HG02981 (cell line): ENCODE data around the gene ZFP69.
A peak's percentile ranks its signal among the peaks of the same experiment; 100 is the strongest.
"Not testable (repeated sequence)": the region's sequence is repeated elsewhere in the genome, so short reads cannot be mapped to it uniquely, and the experiment has no call there.

ENCODE experiments used
- ATAC-seq: cut with Tn5 transposase; IDR thresholded peaks from one replicate; pipeline ENCODE4 v1.9.1; 2021; ENCODE audit warnings: mild to moderate bottlenecking, moderate library complexity; ENCODE audit not compliant: unreplicated experiment

Gene ZFP69

GRCh38 chr1:40476924-40477677 lies at the start of gene ZFP69:
Gene ZFP69 (plus strand): TSS chr1:40477290. CDS start chr1:40479362, 2,072 bp downstream.
- peak; percentile 71 for ATAC-seq

- no peak for ATAC-seq
These were observed 45.7 kb upstream of the ZFP69 start for GRCh38 chr1:40431385-40431784.

- no peak for ATAC-seq
These were observed 44.3 kb upstream of the ZFP69 start for GRCh38 chr1:40432644-40433390.

DNA sequence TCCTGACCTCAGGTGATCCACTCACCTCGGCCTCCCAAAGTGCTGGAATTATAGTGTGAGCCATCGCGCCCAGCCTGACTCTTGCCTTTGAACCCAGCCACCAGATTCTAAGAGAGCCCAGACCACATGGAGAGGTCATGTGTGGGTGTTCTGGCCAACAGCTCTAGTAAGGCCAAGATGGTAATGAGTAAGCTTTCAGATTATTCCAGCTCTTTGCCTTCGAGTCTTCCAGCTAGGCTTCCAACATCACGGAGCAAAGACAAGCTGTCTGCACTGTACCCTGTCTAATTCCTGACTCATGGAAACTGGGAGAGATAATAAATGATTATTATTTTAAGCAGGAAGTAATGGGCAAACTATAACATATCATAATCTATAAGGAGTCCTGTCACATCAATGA lies 41.6 kb upstream of the ZFP69 start:
- no peak for ATAC-seq

- ATAC-seq = no peak
These were observed 41.2 kb upstream of the ZFP69 start for GRCh38 chr1:40435876-40436275.

DNA sequence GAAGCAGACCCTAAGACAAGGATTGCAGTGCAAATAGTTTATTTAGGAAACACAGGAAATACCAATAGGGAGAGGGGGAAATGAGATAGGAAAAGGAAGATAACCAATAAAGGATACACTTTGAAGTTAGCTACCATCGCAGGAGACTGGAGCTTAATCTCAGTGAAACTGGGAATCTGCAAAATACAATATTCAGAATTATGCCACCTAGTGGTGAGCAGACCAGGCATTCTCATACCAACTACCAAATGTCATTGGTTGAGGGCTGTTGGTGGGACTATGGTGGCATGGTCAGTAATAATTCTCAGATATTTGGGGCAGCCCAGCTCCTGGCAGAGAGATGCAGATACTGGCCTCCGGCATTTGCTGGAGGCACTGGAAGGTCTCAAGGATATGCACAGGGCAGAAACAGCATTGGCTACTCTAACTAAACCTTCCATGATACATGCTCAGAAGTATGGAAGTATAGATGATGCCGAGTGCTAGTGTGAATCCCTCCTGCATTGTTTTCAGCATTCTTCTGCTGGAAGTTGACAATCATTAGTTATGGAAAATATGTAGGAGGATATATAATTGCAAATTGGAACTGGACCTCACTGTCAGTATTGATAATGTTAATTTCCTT lies 38.6 kb upstream of the ZFP69 start:
- no peak for ATAC-seq

GRCh38 chr1:40439247-40439646 lies 37.8 kb upstream of the ZFP69 start:
- no peak for ATAC-seq

DNA sequence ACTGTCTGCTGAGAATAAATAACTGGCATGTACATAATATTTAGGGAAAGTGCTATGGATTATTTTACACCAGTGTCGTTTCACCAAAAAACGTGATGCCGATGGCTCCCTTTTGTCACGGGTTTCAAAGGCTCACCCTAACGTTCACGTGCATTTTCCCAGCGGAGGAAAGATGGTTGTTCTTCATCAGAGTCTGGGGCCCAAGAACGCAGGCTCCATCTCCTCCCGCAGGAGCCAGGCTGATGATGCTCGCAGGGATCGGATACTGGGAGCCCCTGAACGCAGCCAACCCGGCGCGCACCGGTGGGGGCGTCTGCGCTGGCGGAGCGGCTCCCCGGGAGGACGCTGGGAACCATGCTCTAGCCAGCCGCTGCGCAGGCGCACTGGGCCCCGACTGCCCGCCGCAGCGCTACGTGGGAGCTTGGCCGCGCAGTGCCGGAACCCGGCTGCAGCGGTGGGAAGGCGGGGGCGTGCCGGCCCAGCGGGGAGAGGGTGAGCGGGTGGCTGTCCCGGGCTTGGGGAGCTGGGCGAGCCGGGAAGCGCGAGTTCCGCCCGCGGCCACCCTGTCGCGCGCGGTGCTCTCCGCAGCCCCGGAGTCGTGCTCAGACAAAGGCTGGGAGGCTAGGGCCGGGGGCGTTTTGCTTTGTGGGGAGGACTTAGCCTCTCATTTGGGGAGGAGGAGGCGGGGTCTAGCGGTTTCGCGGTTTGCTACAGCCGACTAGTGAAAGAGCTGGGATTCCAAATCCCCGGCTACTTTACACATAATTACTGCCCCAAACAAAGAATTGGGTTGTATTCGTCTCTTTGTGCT lies 27.2 kb upstream of the ZFP69 start, which contains the start of gene ZFP69B:
Gene ZFP69B, plus strand, starts transcription at position 793 of the 811 bp plus-strand sequence. CDS start 486 bp downstream, outside the sequence.
- ATAC-seq = peak; percentile 77

- ATAC-seq = peak; percentile 38
These were observed 26.4 kb upstream of the ZFP69 start for GRCh38 chr1:40450495-40451237.

- no peak for ATAC-seq
These were observed 25.9 kb upstream of the ZFP69 start for GRCh38 chr1:40451238-40451585.

DNA sequence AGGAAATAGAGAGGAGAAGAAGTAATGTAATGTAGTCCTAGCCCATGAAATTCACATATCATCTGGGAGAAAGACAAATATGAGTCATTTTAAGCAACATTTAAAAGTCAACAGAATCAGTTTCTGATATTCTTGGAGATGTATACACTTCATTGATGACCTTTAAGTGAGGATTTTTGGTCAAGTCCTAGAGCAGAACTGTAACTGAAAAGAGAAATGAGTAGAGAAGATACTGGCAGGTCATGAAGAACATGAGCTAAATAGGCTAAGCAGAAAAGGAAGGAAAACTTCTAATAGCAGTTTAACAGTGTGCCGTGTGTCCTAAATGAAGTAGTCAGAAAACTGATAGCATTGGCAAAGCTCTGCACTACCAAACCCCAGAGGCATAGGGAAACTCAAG lies 22.2 kb upstream of the ZFP69 start:
- ATAC-seq = no peak

DNA sequence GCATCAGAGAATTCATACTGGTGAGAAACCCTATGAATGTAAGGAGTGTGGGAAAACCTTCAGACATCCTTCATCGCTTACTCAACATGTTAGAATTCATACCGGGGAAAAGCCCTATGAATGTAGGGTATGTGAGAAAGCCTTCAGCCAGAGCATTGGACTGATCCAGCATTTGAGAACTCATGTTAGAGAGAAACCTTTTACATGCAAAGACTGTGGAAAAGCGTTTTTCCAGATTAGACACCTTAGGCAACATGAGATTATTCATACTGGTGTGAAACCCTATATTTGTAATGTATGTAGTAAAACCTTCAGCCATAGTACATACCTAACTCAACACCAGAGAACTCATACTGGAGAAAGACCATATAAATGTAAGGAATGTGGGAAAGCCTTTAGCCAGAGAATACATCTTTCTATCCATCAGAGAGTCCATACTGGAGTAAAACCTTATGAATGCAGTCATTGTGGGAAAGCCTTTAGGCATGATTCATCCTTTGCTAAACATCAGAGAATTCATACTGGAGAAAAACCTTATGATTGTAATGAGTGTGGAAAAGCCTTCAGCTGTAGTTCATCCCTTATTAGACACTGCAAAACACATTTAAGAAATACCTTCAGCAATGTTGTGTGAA lies 14.0 kb upstream of the ZFP69 start:
- ATAC-seq = no peak

DNA sequence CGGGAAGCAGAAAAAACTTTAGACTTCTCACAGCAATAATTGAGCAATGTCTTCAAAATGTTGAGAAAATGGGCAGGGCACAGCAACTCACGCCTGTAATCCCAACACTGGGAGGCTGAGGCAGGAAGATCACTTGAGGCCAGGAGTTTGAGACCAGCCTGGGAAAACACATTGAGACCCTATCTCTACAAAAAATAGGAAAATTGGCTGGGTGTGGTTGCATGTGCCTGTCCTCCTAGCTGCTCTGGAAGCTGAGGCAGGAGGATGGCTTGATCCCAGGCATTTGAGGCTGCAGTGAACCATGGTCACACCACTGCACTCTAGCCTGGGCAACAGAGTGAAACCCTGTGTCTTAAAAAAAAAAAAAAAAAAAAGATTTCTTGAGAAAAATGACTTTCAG lies 7.8 kb upstream of the ZFP69 start:
- no peak for ATAC-seq

GRCh38 chr1:40475268-40475667 lies 1.8 kb upstream of the ZFP69 start:
- ATAC-seq = no peak

DNA sequence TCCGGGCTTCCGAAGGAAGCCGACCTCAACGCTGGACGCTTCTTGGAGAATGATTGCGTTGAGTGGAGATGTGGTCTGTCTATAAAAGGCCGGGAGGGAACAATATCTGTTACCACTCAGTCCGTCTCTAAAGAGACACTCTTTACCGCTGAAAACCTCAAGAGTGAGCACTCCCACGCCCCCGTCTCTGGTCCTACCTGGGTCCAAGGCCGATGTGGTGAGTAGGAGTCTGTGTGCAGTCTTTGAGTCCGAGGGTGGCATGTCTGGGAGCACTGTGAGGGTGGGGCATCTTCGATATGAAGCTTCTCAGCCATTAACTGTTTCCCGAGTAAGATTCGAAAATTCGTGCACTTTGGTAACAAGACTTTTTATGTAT lies 576 bp downstream of the ZFP69 start:
- ATAC-seq = peak; percentile 45

DNA sequence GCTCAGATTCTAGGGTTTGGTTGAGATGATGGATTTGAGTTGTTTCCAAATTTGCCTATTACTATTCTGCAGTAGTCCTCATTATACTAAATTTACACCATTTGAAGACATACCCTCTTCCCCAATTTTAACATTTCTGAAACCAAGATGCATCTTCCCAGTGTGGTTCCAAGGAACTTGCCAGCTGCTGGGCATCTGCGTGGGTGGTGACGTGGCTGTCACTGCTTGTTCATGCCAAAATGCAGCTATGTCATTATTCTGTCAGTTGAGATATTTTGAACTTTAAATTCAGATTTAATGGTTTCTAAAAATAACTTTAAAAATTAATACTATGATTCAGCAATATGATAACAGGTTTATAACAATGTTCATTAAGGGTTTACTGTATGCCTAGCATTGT lies 1.2 kb downstream of the ZFP69 start:
- no peak for ATAC-seq

GRCh38 chr1:40479156-40479555 lies 2.1 kb downstream of the ZFP69 start:
- no peak for ATAC-seq

- ATAC-seq = no peak
These were observed 18.3 kb downstream of the ZFP69 start for GRCh38 chr1:40495315-40495903.

- ATAC-seq = not testable (repeated sequence)
These were observed 25.6 kb downstream of the ZFP69 start for GRCh38 chr1:40502651-40503050.
